HG03354 (cell line): ENCODE results near the gene DOP1B.
"Not testable (repeated sequence)": the region's sequence is repeated elsewhere in the genome, so short reads cannot be mapped to it uniquely, and the experiment has no call there.

ENCODE experiments used
- ATAC-seq: cut with Tn5 transposase; IDR thresholded peaks from one replicate; pipeline ENCODE4 v1.9.1; 2021; ENCODE audit warnings: mild to moderate bottlenecking; ENCODE audit not compliant: unreplicated experiment, poor library complexity, severe bottlenecking

Gene DOP1B

GRCh38 chr21:36132696-36133095, 23.9 kb upstream of the DOP1B start:
- no peak for ATAC-seq

GRCh38 chr21:36134803-36135390, 21.7 kb upstream of the DOP1B start, which contains the start of gene CBR3:
CBR3 (plus strand) TSS chr21:36135079; CDS start chr21:36135193, 114 bp downstream.
- no peak for ATAC-seq

GRCh38 chr21:36135391-36136102, 21.1 kb upstream of the DOP1B start:
- ATAC-seq: no peak

- ATAC-seq: not testable (repeated sequence)
Observed at GRCh38 chr21:36139791-36140190, 16.8 kb upstream of the DOP1B start.

GRCh38 chr21:36141513-36141925, 15.1 kb upstream of the DOP1B start:
- peak; percentile 85 for ATAC-seq

- not testable (repeated sequence) for ATAC-seq
Observed at GRCh38 chr21:36144233-36144632, 12.4 kb upstream of the DOP1B start.

- ATAC-seq: no peak
Observed at GRCh38 chr21:36145259-36145658, 11.4 kb upstream of the DOP1B start.

- ATAC-seq: no peak
Observed at GRCh38 chr21:36147911-36148310, 8.7 kb upstream of the DOP1B start.

GRCh38 chr21:36148886-36149285, 7.7 kb upstream of the DOP1B start:
- ATAC-seq: no peak

GRCh38 chr21:36149788-36150711, 6.6 kb upstream of the DOP1B start:
- ATAC-seq: peak; percentile 57

- no peak for ATAC-seq
Observed at GRCh38 chr21:36155603-36156338, 853 bp upstream of the DOP1B start.

- ATAC-seq: peak; percentile 90
Observed at GRCh38 chr21:36156339-36156814, 247 bp upstream of the DOP1B start.

- no peak for ATAC-seq
Observed at GRCh38 chr21:36159356-36159921, 2.8 kb downstream of the DOP1B start.

- no peak for ATAC-seq
Observed at GRCh38 chr21:36160850-36161178, 4.2 kb downstream of the DOP1B start.

GRCh38 chr21:36162631-36163030, 6.0 kb downstream of the DOP1B start:
- ATAC-seq: no peak

GRCh38 chr21:36163750-36164741, 7.4 kb downstream of the DOP1B start:
- no peak for ATAC-seq

GRCh38 chr21:36165356-36165755, 8.7 kb downstream of the DOP1B start:
- no peak for ATAC-seq

- ATAC-seq: no peak
Observed at GRCh38 chr21:36166705-36167104, 10.1 kb downstream of the DOP1B start.
